Panc1 (cell line): ENCODE measurements around the gene LGI4.
"Not testable (repeated sequence)": the region's sequence is repeated elsewhere in the genome, so short reads cannot be mapped to it uniquely, and the experiment has no call there.

ENCODE experiments used
- POLR2AphosphoS5 ChIP-seq: IDR thresholded peaks from 2 replicates; pipeline ENCODE4 v1.6.1; 2012; ENCODE audit warnings: mild to moderate bottlenecking, low read depth, low read length, moderate library complexity
- SIN3A ChIP-seq: IDR thresholded peaks from 2 replicates; pipeline ENCODE4 v1.6.1; 2012; ENCODE audit warnings: low read depth, mild to moderate bottlenecking, low read length, moderate library complexity, borderline replicate concordance; ENCODE audit not compliant: insufficient read depth
- TF ChIP-seq, protein P1 (sequence below): fragments of 450-650 bp; IDR thresholded peaks from 2 replicates; pipeline ENCODE4 v1.5.1; 2017; ENCODE audit warnings: mild to moderate bottlenecking

DNA sequence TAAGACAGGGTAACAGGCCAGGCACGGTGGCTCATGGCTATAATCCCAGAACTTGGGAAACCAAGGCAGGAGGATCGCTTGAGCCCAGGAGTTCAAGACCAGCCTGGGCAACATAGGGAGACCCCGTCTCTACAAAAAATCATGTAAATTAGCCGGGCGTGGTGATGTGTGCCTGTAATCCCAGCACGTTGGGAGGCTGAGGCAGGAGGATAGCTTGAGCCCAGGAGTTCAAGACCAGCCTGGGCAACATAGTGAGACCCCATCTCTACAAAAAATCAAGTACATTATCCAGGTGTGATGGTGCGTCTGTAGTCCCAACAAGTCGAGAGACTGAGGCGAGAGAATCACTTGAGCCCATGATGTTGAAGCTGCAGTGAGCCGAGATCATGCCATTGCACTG is 31.2 kb downstream of the LGI4 start:
- TF ChIP-seq, protein P1, sequence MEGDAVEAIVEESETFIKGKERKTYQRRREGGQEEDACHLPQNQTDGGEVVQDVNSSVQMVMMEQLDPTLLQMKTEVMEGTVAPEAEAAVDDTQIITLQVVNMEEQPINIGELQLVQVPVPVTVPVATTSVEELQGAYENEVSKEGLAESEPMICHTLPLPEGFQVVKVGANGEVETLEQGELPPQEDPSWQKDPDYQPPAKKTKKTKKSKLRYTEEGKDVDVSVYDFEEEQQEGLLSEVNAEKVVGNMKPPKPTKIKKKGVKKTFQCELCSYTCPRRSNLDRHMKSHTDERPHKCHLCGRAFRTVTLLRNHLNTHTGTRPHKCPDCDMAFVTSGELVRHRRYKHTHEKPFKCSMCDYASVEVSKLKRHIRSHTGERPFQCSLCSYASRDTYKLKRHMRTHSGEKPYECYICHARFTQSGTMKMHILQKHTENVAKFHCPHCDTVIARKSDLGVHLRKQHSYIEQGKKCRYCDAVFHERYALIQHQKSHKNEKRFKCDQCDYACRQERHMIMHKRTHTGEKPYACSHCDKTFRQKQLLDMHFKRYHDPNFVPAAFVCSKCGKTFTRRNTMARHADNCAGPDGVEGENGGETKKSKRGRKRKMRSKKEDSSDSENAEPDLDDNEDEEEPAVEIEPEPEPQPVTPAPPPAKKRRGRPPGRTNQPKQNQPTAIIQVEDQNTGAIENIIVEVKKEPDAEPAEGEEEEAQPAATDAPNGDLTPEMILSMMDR, result not testable (repeated sequence)
- not testable (repeated sequence) for TF ChIP-seq POLR2AphosphoS5, SIN3A
